Right lung (tissue), 5 donors: ENCODE results near the gene STMN3. TPM values are rescaled to one million over a fixed set of nuclear protein-coding genes. Genes with fewer than 3 reads are reported as not detected.
"Not testable (repeated sequence)": the region's sequence is repeated elsewhere in the genome, so short reads cannot be mapped to it uniquely, and the experiment has no call there.

Experiments
- DNase-seq, 2 donors: peaks; one replicate each; pipeline ENCODE4 v3.0.0-alpha.2; 2013
- polyA plus RNA-seq, 5 donors: library from polyadenylated mRNA; unstranded; fragments of 120-200 nt; gene quantifications; one replicate each; pipeline versions ENCODE4 v1.2.1 to v1.2.3, GENCODE V29; 2013; ENCODE audit warnings: inconsistent platforms in 1 of 5, low replicate concordance in 1 of 5; ENCODE audit not compliant: insufficient read length in 5 of 5, insufficient read depth in 1 of 5

Gene STMN3
- polyA plus RNA-seq, 5 donors: 25.4 to 56.9 (median 37.5) TPM

DNA sequence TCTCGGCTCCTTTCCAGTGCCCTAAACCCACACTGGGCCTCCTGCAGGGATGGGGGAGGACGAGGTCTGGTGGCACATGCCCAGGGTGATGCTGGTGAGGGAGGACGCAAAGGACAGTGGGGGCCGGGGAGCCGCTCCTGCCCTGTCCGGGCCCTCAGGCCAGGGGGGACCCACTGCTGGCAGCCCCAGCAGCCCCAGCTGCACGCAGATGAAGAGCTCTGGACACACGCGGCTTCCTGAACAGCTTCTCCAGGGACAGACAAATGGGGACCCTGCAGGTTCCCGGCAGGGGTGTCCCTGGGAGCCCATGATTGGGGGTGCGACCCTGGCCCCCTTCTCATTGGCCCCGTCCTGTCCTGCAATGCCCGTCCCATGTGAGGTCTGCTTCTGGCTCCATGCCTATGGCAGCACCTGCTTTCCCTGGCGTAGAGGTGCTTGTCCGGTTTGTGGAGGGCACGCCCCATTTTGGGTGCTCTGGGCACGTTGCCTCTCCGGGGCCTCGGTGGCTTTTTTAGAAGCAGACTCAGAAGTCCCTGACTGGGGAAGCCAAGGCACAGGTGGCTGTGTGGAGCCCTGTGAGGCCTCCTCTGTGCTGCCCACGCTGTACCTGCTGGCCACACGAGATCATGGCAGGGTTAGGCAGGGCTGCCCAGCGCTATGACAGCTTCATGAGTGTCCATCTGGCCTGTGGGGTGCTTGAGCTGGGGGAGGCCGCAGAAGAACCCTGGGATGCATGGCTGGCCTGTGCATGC, 27.8 kb upstream of the STMN3 start:
- no peak for DNase-seq

DNA sequence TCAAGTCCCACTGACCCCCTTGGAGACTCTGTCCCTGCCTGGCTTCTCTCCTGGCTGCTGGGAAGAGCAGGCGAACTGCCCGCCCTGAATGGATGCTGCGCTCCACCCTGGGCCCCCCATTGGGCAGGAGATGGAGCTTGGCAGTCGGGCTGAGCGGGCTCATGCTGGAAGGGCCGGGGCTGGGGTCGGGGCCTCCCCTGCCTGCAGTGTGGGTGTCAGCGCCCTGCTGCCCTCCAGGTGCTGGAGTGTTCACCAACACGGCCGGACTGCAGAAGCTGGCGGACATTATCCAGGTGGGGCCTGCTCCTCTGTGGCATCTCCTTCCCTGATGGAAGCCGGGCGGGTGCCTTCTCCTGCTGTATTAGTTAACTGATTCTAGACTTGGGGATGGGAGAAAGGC, 27.2 kb upstream of the STMN3 start:
- DNase-seq: no peak

DNA sequence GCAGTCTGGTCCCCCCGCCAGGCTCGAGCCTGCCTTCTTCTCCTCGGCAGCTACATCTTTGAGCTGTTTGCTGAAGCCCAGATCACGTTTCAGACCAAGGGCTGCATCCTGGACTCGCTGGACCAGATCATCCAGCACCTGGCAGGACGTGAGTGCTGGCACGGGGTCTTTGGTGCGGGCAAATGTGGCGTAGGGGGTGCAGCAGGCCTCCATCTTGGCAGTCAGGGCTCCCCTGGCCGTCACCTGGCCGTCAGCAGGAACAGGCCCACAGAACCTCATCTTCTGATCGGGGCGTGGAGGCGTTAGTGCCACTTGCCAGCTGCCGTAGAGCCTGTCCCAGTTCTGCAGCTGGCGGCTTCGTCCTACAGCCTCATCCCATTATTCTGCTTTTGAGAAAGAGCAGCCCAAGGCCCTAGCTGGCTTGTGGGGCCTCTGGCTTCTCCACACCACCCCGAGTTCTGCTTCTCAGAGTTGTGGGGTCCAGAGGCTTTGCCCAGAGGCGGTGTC, 26.6 kb upstream of the STMN3 start:
- no peak for DNase-seq

DNA sequence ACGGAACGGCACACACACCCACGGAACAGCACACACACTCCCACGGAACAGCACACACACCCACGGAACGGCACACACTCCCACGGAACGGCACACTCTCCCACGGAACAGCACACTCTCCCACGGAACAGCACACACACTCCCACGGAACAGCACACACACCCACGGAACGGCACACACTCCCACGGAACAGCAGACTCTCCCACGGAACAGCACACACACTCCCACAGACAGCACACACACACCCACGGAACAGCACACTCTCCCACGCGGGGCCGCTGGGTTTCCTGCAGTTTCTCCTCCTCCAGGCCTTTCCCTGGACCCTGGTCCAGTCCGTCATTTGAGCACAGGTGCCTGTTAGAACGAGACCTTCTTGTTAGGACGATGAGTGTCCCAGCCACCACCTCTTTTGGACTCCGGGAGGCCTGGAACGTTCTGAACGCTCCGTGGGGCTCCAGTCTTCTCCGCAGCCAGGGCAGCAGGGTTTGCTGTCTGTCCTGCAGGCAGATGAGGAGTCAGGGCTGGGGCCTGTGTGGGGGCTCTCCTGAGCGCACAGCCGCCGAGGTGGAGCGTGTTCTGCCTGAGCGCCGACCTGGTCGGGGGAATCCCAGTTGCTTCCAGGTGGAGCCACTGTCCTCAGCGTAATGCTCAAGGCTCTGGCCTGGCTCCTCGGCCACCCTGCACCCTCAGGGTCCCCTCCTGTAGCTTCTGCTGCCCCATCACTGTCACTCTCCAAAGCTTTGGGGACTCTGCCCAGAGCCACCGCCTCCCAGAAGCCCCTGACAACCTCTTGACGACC, 25.6 kb upstream of the STMN3 start:
- no peak for DNase-seq

DNA sequence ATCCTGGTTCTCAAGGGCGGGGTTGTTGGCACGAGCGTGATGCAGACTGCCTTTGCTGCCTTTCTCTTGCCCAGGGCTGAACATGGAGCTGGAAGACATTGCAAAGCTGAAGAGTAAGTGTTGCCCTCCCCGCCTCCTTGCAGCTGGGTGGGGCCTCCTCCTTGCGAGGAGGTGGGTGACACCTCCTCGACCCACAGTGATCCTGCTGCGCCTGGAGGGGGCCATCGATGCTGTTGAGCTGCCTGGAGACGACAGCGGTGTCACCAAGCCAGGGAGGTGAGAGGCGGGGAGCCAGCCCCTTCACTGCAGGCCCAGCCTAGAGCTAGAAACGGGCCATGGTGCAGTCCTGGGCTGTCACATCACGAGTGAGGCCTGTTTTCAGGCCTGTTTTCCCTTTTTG, 24.8 kb upstream of the STMN3 start:
- no peak for DNase-seq

DNA sequence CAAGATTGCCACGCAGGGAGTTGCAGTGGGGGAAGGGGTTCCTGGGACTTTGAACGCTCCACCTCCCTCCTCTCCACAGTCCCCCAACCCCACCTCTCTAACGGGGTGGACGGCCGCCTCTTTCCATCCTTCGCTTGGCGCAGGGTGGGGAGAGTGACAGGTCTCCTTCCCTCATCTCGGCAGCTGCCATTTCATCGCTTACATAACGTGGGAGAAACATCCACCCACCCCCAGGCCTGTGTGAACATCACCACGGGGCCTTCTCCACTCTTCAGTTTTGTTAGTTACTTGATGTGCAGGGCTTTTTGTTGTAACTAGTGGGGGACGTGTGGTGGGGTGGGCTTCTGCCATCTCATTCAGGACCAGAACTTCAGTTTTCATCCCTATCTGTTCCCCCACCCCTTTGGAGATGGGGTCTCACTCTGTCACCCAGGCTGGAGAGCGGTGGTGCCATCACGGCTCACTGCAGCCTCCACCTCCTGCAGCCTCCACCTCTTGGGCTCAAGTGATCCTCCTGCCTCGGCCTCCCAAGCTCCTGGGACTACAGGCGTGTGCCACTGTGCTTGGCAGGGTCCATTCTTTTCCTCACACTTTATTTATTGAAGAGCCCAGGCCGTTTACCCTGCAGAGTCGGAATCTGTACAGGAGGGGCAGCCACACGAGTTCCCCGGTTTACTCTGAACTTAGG, 22.6 kb upstream of the STMN3 start:
- DNase-seq: no peak

DNA sequence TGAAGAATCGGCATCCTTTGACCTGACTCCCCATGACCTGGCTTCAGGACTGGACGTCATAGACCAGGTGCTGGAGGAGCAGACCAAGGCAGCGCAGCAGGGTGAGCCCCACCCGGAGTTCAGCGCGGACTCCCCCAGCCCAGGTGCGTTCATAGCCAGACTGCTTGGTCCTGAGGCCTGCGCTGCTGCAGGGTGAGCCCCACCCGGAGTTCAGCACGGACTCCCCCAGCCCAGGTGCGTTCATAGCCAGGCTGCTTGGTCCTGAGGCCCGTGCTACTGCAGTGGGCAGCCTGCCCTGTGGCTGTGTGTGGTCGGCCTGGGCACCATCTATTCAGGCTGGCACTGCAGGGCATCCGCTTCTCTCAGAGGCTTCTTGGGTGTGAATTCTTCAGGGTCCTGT, 20.7 kb upstream of the STMN3 start:
- no peak for DNase-seq

DNA sequence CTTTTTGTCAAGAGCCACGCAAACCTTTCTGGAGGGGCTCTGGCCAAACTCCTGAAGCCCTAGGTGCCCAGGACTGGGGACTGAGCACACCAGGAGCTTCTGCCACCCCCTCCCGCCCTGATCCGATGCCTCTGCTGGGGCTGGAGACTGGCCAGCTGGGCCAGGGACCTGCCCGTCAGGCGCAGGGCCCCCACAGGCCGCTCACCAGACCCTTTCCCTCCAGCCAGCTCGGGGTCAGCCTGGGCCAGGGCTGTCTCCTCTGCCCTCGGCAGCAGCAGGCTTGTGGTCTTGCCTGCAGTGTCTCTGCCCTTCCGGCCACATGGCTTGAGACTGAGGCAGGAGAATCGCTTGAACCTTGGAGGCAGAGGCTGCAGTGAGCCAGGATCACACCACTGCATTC, 19.4 kb upstream of the STMN3 start:
- no peak for DNase-seq

DNA sequence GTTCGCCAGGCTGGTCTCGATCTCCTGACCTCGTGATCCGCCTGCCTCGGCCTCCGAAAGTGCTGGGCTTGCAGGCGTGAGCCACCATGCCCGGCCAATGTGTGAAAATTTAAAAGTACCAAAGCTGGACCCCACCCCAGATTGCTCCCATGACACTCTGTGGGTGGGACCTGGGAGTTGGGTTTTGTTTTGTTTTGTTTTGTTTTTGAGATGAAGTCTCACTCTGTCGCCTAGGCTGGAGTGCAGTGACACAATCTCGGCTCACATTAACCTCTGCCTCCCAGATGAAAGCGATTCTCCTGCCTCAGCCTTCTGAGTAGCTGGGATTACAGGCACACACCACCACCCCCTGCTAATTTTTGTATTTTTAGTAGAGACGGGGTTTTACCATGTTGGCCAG, 18.5 kb upstream of the STMN3 start:
- DNase-seq: not testable (repeated sequence)

DNA sequence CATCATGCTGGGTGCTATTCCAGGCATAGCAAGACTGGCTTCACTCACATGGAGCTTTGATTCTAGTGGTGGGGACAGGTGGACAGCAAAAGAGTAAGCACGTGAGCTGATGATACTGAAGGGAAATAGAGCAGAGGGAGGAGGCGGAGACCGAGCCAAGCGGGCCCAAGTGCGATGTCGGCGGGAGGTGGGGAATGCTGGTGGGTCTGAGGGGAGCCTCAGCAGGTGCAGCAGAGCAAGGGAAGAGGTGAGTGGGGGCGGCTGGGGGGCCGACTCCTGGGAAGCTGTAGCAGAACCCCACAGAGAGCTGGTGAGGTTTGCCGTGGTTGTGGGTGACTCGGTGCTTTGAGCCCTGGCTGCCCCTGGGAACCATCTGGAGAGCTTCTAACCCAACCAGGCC, 15.1 kb upstream of the STMN3 start:
- DNase-seq: no peak

DNA sequence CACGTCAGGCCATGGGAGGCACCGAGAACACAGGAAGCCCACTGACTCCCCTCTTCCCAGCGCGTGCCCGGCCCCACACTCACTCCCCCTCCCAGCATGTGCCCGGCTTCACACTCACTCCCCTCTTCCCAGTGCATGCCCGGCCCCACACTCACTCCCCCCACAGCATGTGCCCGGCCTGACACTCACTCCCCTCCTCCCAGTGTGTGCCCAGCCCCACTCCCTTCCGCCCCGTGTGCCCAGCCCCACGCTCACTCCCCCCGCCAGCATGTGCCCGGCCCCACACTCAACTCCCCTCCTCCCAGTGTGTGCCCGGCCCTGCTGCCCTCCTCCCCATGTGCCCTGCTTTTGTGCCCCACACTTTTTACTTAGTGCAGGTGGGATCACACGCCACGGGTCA, 14.6 kb upstream of the STMN3 start:
- no peak for DNase-seq

DNA sequence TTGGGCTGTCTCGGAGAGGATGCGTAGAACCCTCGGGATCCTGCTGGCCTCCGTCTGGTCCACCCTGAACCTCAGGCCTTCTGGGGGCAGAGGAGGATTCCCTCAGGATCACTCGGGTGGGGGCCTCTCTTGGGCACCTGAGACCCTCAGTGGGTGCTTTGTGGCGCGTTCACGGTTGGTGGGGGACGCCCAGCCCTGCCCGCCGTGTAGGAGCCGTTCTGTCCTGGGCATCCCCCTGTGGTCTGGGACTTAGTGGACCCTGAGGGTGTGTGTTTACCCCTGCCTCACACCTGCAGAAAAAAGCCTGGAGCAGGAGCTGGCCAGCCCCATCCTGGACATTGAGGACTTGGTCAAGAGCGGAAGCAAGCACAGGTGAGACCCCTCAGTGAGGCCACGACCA, 12.5 kb upstream of the STMN3 start:
- DNase-seq: no peak

DNA sequence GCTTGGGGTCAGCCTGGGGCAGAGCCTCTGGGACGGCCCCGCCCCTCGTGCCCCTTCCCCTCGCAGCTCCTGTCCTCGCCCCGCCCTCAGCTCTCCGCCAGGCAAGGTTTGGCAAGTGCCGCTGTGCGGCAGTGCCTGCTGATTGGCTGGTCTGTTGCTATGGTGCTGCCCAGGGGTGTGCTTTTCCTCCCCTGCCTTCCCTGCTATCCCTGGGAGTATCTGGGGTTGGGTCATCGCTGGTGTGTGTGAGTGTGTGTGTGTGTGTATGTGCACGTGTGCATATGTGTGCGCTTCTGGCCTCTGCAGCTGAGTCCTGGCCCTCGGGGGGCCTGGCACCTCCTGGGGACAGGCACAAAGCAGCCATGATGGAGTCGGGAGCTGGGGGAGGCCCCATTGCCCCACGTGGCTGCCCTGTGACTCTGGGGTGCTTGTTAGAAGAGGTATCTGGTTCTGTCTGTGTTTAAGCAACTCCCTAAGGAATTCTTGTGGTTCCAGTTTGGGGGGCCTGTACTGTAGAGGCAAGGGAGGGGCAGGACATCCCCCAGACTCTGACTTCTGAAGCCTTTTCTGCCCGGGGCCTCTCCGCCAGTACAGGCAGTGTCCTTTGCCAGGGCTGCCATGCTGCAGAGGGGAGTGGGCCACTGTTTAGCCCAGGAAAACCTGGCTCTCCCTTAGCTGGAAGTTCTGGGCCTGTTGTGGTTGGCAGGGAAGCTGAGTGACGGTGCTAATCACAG, 11.8 kb upstream of the STMN3 start:
- DNase-seq: no peak

DNA sequence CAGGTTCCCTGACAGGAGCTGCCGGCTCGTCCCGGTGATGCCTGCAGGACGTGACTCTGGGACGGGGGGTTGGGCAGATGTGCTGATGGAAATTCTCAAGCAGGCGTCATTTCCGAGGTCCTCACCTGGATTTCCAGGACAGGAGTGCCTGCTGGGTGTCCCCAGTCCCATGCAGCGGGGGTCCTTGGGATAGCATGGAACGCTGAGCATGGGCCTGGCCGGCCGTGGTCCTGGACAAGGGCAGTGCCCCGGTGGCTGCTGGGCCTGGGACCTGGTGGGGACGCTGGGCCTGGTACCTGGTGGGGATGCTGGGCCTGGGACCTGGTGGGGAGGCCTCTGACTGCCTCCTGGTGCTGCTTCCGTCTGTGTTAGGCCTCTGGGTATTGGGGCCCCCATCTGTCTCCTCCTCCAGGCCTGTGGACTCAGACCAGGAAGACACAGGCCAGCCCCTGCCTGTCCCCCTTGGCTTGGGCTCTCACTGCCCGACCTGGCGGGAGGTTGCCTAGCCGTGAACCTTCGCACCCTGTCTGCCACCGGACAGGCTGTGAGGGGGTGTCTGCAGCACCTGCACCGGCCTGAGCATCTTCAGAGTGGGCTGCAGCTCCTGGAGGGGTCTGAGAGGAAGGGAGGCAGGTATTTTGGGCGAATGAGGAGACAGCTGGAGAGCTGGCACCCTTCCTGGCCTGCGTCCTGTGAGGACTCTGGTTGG, 11.1 kb upstream of the STMN3 start:
- DNase-seq: no peak

DNA sequence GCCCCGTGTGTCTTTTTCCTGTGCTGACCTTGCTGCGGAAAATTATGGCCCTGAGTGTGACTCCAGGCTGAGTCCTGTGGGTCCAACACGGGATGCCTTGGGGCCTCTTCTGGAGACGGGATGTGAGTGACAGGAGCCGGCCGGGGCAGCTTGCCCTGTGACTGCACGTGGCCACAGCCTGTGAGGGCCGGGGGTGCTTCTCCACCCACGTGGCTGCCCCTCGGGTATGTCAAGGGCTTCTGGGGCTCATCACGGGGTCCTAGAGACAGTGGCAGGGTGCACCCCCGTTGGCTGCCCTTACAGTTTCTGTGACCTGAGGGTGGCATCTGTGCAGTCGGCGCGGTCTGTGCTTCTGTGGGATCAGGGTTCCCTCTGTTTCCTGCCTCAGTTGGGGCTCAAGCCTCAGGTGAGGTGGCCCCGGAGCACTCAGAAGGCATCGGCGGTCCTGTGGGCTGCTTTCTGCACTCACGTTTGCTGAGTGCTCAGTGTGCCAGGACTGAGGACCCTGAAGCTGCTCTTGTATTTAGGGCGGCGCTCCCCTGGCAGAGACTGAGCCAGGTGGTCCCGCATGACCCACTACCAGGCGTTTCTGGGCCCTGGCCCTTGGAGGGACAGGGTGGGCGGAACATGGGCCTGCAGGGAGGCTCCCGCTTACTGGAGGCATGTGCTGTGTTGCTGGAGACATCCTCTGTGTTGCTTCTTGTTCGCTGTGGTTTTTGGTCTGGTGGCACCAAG, 10.3 kb upstream of the STMN3 start:
- no peak for DNase-seq

DNA sequence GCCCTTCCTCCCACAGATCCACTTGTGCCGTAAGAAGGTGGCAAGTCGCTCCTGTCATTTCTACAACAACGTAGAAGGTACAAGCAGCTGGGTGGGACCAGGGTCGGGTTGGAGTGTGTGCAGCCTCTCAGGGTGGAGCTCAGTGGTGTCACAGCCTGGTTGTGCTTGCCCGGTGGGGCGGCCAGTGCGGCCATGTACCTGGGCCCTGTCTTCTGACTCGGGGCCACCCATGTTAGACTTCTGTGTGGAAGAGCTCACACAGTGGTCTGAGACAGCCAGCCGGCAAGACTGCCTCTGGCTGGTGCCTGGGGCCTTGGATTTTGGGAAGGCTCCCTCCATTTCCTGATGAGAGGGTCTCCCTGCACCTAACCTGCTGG, 9.6 kb upstream of the STMN3 start:
- no peak for DNase-seq

DNA sequence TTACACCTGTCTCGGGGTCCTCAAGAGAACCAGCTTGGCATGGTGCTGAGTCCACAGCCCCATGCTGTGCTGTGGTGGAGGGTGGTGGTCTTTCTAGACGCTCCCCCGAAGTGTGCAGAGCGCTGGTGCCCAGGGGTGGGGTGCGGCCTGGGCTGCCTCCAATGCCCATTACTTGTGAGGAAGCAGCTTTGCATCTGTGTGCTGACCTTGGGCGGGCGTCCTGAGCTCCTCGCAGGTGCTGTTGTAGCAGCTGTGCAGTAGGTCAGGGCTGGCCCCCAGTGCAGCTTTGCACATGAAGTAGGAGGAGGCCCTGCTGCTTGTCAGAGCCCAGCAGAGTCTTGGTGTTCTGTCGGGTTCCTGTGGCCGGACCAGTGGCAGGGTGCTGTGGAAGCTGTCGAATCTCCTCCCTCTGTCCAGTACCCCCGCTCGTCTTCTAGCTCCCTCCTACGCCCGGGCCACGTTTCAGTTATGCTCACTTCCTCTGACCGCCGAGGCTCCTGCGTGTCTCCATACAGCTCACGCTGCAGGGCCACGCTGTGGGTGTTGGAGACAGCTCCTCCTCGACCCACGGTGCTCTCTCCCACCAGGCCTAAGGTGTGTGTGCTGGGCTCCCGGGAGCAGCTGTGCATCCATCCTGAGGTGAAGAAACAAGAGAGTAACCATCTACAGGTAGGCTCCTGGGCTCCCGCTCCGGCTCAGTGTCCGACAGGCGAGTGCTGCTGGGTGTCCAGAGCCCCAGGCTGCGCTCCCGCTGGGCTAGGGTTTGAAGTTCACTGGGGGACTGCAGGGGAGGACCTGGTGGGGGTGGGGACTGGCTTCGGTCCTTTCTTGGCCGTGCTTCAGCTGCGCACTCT, 9.0 kb upstream of the STMN3 start:
- no peak for DNase-seq

DNA sequence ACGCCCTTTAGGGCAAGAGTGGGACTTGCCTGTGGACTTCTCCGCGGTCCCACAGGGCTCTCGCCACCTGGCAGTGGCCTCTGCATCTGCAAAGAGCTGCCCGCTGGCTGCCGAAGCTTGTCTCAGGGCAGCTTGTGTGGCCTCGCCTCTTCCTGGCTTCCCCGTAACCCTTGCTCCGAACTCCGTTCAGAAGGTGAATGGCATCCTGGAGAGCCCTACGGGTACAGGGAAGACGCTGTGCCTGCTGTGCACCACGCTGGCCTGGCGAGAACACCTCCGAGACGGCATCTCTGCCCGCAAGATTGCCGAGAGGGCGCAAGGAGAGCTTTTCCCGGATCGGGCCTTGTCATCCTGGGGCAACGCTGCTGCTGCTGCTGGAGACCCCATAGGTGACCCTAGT, 7.9 kb upstream of the STMN3 start:
- DNase-seq: no peak

DNA sequence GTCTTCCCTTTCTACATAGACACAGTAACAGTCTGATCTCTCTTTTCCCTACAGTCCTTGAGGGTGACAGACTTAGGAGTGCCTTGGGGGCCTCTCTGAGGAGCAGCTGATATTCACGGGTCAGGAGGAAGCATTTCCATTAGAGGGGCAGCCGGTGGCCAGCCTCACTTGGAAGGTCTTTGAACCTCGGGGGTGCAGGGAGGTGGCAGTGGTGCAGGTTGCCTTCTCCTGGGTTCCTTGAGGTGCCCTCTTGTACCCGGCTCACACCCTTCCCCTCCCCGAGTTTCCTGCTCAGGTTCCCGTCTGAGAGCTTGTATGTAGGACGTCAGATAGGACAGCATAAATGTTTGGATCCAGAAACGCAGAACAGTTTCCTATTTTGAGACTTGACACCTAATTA, 7.4 kb upstream of the STMN3 start:
- no peak for DNase-seq

DNA sequence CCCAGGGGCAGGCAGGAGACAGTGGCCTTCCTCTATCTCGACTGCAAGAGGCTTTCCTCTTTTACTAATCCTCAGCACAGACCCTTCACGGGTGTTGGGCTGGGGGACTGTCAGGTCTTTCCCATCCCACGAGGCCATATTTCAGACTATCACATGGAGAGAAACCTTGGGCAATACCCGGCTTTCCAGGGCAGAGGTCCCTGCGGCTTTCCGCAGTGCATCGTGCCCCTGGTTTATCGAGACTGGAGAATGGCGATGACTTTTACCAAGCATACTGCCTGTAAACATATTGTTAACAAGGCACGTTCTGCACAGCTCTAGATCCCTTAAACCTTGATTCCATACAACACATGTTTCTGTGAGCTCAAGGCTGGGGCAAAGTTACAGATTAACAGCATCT, 7.0 kb upstream of the STMN3 start:
- not testable (repeated sequence) for DNase-seq
